Medulla oblongata (tissue), 1 donor: ENCODE measurements around the gene LRIG3.
"Not testable (repeated sequence)": the region's sequence is repeated elsewhere in the genome, so short reads cannot be mapped to it uniquely, and the experiment has no call there.

Experiments
- DNase-seq: peaks from one replicate; pipeline ENCODE4 v3.0.0-alpha.2; 2015; ENCODE audit errors: extremely low spot score

LRIG3 gene

GRCh38 chr12:58920102-58920960, at the start of gene LRIG3:
LRIG3 (minus strand) TSS chr12:58920504; CDS start chr12:58920235, 269 bp downstream.
- DNase-seq: peak; percentile 84

- no peak for DNase-seq
Observed at GRCh38 chr12:58969237-58969636, 48.9 kb upstream of the LRIG3 start.

- DNase-seq: no peak
Observed at GRCh38 chr12:58967561-58967960, 47.3 kb upstream of the LRIG3 start.

- no peak for DNase-seq
Observed at GRCh38 chr12:58966939-58967338, 46.6 kb upstream of the LRIG3 start.

GRCh38 chr12:58965568-58965967, 45.3 kb upstream of the LRIG3 start:
- no peak for DNase-seq

GRCh38 chr12:58963844-58964243, 43.5 kb upstream of the LRIG3 start:
- no peak for DNase-seq

- DNase-seq: no peak
Observed at GRCh38 chr12:58961906-58962305, 41.6 kb upstream of the LRIG3 start.

- DNase-seq: no peak
Observed at GRCh38 chr12:58961166-58961565, 40.9 kb upstream of the LRIG3 start.

- no peak for DNase-seq
Observed at GRCh38 chr12:58959639-58960300, 39.5 kb upstream of the LRIG3 start.

- no peak for DNase-seq
Observed at GRCh38 chr12:58957298-58957697, 37.0 kb upstream of the LRIG3 start.

GRCh38 chr12:58955849-58956248, 35.5 kb upstream of the LRIG3 start:
- DNase-seq: no peak

- DNase-seq: no peak
Observed at GRCh38 chr12:58954002-58954401, 33.7 kb upstream of the LRIG3 start.

GRCh38 chr12:58950739-58951100, 30.4 kb upstream of the LRIG3 start:
- no peak for DNase-seq

- DNase-seq: not testable (repeated sequence)
Observed at GRCh38 chr12:58949954-58950738, 29.8 kb upstream of the LRIG3 start.

GRCh38 chr12:58943079-58943478, 22.8 kb upstream of the LRIG3 start:
- no peak for DNase-seq

GRCh38 chr12:58942345-58942744, 22.0 kb upstream of the LRIG3 start:
- no peak for DNase-seq

GRCh38 chr12:58939399-58940100, 19.2 kb upstream of the LRIG3 start:
- DNase-seq: no peak

- no peak for DNase-seq
Observed at GRCh38 chr12:58938440-58938839, 18.1 kb upstream of the LRIG3 start.

GRCh38 chr12:58934528-58934927, 14.2 kb upstream of the LRIG3 start:
- no peak for DNase-seq

- DNase-seq: no peak
Observed at GRCh38 chr12:58932806-58933681, 12.7 kb upstream of the LRIG3 start.

GRCh38 chr12:58931518-58931917, 11.2 kb upstream of the LRIG3 start:
- no peak for DNase-seq
